ENCODE data around the gene CLK3. TPM values are rescaled to one million over a fixed set of nuclear protein-coding genes. Genes with fewer than 3 reads are reported as not detected.
"Not testable (repeated sequence)": the region's sequence is repeated elsewhere in the genome, so short reads cannot be mapped to it uniquely, and the experiment has no call there.

CLK3 gene
- total and polyA plus RNA-seq, 2 donors (not counting 3 experiments of a cell fraction or from before 2014, with no cell fraction given), result 75.5 to 121 TPM

GRCh38 chr15:74595271-74595670 is 20.4 kb upstream of the CLK3 start:
- Histone ChIP-seq H3K9me3 (replicated peaks; ENCODE audit: control insufficient read depth, insufficient read depth, low read length) (no peaks in the 10 kb centered on the region), H3K4me1 (ENCODE audit: control insufficient read depth, extremely low read depth, insufficient read depth, low read length) (peaks cover 17% of the 10 kb centered on the region), H3K36me3 (ENCODE audit: control insufficient read depth in 2 of 2, extremely low read depth in 1 of 2, insufficient read depth in 2 of 2, low read length in 2 of 2) (peaks cover 0 to 12% of the 10 kb centered on the region in 2 experiments), H3K9ac (replicated peaks; ENCODE audit: extremely low read depth, insufficient read depth, low read length) (no peak overlapping the region), H3K27ac (ENCODE audit: insufficient read depth, low read depth, low read length) (no peak overlapping the region), H3K4me3 (replicated peaks in 1 of 3; ENCODE audit: insufficient read depth in 1 of 3, low read depth in 1 of 3, low read length in 3 of 3) (no peak overlapping the region), H3K9me1 (replicated peaks; ENCODE audit: control insufficient read depth, extremely low read depth, insufficient read depth, low read length) (no peaks in the 10 kb centered on the region), H3K27me3 (ENCODE audit: control insufficient read depth in 2 of 2, insufficient read depth in 2 of 2, low read length in 2 of 2) (no peaks in the 10 kb centered on the region), H3K4me2 (ENCODE audit: insufficient read depth, low read length) (no peak overlapping the region), H4K20me1 (replicated peaks; ENCODE audit: control insufficient read depth, extremely low read depth, insufficient read depth, low read length) (no peaks in the 10 kb centered on the region), H2AFZ (ENCODE audit: low read depth, low read length) (no peak overlapping the region), H3K79me2 (ENCODE audit: control insufficient read depth, insufficient read depth, low read length) (no peaks in the 10 kb centered on the region)
- POLR2A ChIA-PET, result no interaction called here
- TF ChIP-seq CTCF (IDR thresholded peaks at IDR 0.05; ENCODE audit: extremely low read depth in 1 of 2, insufficient read depth in 1 of 2, low read depth in 1 of 2, low read length in 2 of 2) (no peak), POLR2AphosphoS5 (IDR thresholded peaks at IDR 0.05; ENCODE audit: insufficient read depth, low read depth, low read length) (no peak), POLR2A (IDR thresholded peaks at IDR 0.05; ENCODE audit: low read depth, low read length) (no peak), FOS (IDR thresholded peaks at IDR 0.05; ENCODE audit: borderline replicate concordance, insufficient read depth, low read length) (no peak), GATA2 (IDR thresholded peaks at IDR 0.05; ENCODE audit: insufficient read depth, insufficient read length, low read depth, low read length) (no peak), JUN (IDR thresholded peaks at IDR 0.05; ENCODE audit: borderline replicate concordance, insufficient read depth, insufficient read length, low read depth) (no peak), EZH2 (IDR thresholded peaks at IDR 0.05; ENCODE audit: borderline replicate concordance, low read depth, low read length, severe bottlenecking) (no peak), MYC (IDR thresholded peaks at IDR 0.05; ENCODE audit: low read depth, low read length) (no peak)
- TF ChIP-seq, protein P1, sequence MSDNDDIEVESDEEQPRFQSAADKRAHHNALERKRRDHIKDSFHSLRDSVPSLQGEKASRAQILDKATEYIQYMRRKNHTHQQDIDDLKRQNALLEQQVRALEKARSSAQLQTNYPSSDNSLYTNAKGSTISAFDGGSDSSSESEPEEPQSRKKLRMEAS (IDR thresholded peaks at IDR 0.05; ENCODE audit: insufficient read depth, insufficient read length), result no peak
- no TSS peak for BruUV-seq (replicated peaks)
- no peak for DNase-seq (ENCODE audit: low read depth, low spot score)
- intact Hi-C loops (cut with micrococcal nuclease) (no loop called here), dilution Hi-C loops (cut with MboI; ENCODE audit: extremely low pct_ligation_motif_present, low sequenced_read_pairs) (no loop called here)
- CTCF ChIA-PET, result no interaction called here
- FAIRE-seq, result no peak

- H3K9ac ChIP-seq (replicated peaks; ENCODE audit: extremely low read depth, insufficient read depth, low read length); H3K4me2 ChIP-seq (ENCODE audit: insufficient read depth, low read length); H4K20me1 ChIP-seq (replicated peaks; ENCODE audit: control insufficient read depth, extremely low read depth, insufficient read depth, low read length); H3K9me3 ChIP-seq (replicated peaks; ENCODE audit: control insufficient read depth, insufficient read depth, low read length); H3K27ac ChIP-seq (ENCODE audit: insufficient read depth, low read depth, low read length); intact Hi-C loops (cut with micrococcal nuclease); FAIRE-seq; H2AFZ ChIP-seq (ENCODE audit: low read depth, low read length); BruUV-seq (replicated peaks); DNase-seq (ENCODE audit: low read depth, low spot score); H3K9me1 ChIP-seq (replicated peaks; ENCODE audit: control insufficient read depth, extremely low read depth, insufficient read depth, low read length); H3K27me3 ChIP-seq (ENCODE audit: control insufficient read depth in 2 of 2, insufficient read depth in 2 of 2, low read length in 2 of 2); POLR2A ChIA-PET; dilution Hi-C loops (cut with MboI; ENCODE audit: extremely low pct_ligation_motif_present, low sequenced_read_pairs); CTCF ChIA-PET; H3K4me3 ChIP-seq (replicated peaks in 1 of 3; ENCODE audit: insufficient read depth in 1 of 3, low read depth in 1 of 3, low read length in 3 of 3); H3K79me2 ChIP-seq (ENCODE audit: control insufficient read depth, insufficient read depth, low read length): not testable (repeated sequence)
- peaks cover 12% of the 10 kb centered on the region for H3K4me1 ChIP-seq (ENCODE audit: control insufficient read depth, extremely low read depth, insufficient read depth, low read length)
- H3K36me3 ChIP-seq (ENCODE audit: control insufficient read depth in 2 of 2, extremely low read depth in 1 of 2, insufficient read depth in 2 of 2, low read length in 2 of 2), result peaks cover 0 to 12% of the 10 kb centered on the region in 2 experiments
Observed at GRCh38 chr15:74596736-74597135, 18.9 kb upstream of the CLK3 start.

- H3K36me3 ChIP-seq (ENCODE audit: control insufficient read depth in 2 of 2, extremely low read depth in 1 of 2, insufficient read depth in 2 of 2, low read length in 2 of 2); H3K9me3 ChIP-seq (replicated peaks; ENCODE audit: control insufficient read depth, insufficient read depth, low read length); H3K9ac ChIP-seq (replicated peaks; ENCODE audit: extremely low read depth, insufficient read depth, low read length); H3K4me3 ChIP-seq (replicated peaks in 1 of 3; ENCODE audit: insufficient read depth in 1 of 3, low read depth in 1 of 3, low read length in 3 of 3); H2AFZ ChIP-seq (ENCODE audit: low read depth, low read length); H4K20me1 ChIP-seq (replicated peaks; ENCODE audit: control insufficient read depth, extremely low read depth, insufficient read depth, low read length); H3K27me3 ChIP-seq (ENCODE audit: control insufficient read depth in 2 of 2, insufficient read depth in 2 of 2, low read length in 2 of 2); H3K4me2 ChIP-seq (ENCODE audit: insufficient read depth, low read length); H3K27ac ChIP-seq (ENCODE audit: insufficient read depth, low read depth, low read length); H3K79me2 ChIP-seq (ENCODE audit: control insufficient read depth, insufficient read depth, low read length); BruUV-seq (replicated peaks); FAIRE-seq; dilution Hi-C loops (cut with MboI; ENCODE audit: extremely low pct_ligation_motif_present, low sequenced_read_pairs); H3K9me1 ChIP-seq (replicated peaks; ENCODE audit: control insufficient read depth, extremely low read depth, insufficient read depth, low read length); DNase-seq (ENCODE audit: low read depth, low spot score); intact Hi-C loops (cut with micrococcal nuclease): not testable (repeated sequence)
- peaks cover 12% of the 10 kb centered on the region for H3K4me1 ChIP-seq (ENCODE audit: control insufficient read depth, extremely low read depth, insufficient read depth, low read length)
- ChIA-PET POLR2A (interaction anchor here (0.8 to 1.0 kb wide), 3 partner anchors 13 to 19 kb away, joined by 3 to 5 read pairs (median 3); partner anchors contain the start of gene CLK3), CTCF (interaction anchor here (1.2 to 1.8 kb wide), 4 partner anchors 7 to 52 kb away, joined by 4 to 9 read pairs (median 6); partner anchors contain the start of gene CLK3)
Observed at GRCh38 chr15:74597146-74597705, 18.4 kb upstream of the CLK3 start.

All from endothelial cell of umbilical vein (primary cell).